Measurements from ENCODE around the gene VPS33B.

DNA sequence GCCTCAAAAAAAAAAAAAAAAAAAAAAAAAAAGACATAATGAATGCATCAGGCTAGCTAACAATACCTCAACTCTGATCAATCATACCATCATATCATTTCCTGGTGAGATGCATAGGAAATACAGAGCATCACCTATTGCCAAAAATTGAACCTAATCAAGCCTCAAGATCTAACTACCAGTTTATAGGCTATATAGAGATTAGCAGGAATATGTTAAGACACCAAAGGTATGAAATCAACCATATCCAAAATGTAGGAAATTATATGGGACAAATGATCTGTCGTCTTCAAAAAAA, 387 bp upstream of the VPS33B start:
- TF ChIP-seq, protein P1, sequence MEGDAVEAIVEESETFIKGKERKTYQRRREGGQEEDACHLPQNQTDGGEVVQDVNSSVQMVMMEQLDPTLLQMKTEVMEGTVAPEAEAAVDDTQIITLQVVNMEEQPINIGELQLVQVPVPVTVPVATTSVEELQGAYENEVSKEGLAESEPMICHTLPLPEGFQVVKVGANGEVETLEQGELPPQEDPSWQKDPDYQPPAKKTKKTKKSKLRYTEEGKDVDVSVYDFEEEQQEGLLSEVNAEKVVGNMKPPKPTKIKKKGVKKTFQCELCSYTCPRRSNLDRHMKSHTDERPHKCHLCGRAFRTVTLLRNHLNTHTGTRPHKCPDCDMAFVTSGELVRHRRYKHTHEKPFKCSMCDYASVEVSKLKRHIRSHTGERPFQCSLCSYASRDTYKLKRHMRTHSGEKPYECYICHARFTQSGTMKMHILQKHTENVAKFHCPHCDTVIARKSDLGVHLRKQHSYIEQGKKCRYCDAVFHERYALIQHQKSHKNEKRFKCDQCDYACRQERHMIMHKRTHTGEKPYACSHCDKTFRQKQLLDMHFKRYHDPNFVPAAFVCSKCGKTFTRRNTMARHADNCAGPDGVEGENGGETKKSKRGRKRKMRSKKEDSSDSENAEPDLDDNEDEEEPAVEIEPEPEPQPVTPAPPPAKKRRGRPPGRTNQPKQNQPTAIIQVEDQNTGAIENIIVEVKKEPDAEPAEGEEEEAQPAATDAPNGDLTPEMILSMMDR (IDR thresholded peaks at IDR 0.05), result no peak
- no peak for TF ChIP-seq POLR2AphosphoS5 (IDR thresholded peaks at IDR 0.05)
